ENCODE results near the gene MPDZ.

GRCh38 chr9:13264788-13265187, 14.7 kb downstream of the MPDZ start:
- no peak for TF ChIP-seq CTCF (IDR thresholded peaks at IDR 0.05)
- TF ChIP-seq POLR2A (IDR thresholded peaks at IDR 0.05), result no peak
